H1 (cell line): Measurements from ENCODE around the gene NQO2. TPM values are rescaled to one million over a fixed set of nuclear protein-coding genes. Genes with fewer than 3 reads are reported as not detected.

ENCODE experiments used
- CTCF ChIA-PET: fragments of 300-600 bp; sonication (Branson Sonifier 250); formaldehyde crosslinking; loops from one replicate; lab custom pipeline; 2021; ENCODE audit not compliant: partially characterized antibody; lab: Charles Lee
- POLR2A ChIA-PET: fragments of 300-600 bp; sonication (Branson Sonifier 250); formaldehyde crosslinking; loops from one replicate; lab custom pipeline; 2021; ENCODE audit warnings: inconsistent platforms; ENCODE audit not compliant: partially characterized antibody; lab: Charles Lee
- DNase-seq, 2 experiments: peaks; one replicate each; pipeline versions ENCODE4 v3.0.0 to v3.0.0-alpha.2; 2010 to 2022; ENCODE audit warnings: low spot score in 2 of 2, low read depth in 1 of 2, mixed read lengths in 1 of 2
- FAIRE-seq: peaks from 2 replicates; lab custom pipeline; 2011; peaks lifted over from hg19 to GRCh38; lab: Jason Lieb, UNC
- H2AFZ ChIP-seq: 2 replicates; pipeline ENCODE4 v1.8.1; 2012; ENCODE audit warnings: low read length, inconsistent platforms
- H2AK5ac ChIP-seq: 2 replicates; pipeline ENCODE4 v1.6.1; 2013; ENCODE audit warnings: low read depth, low read length
- H2BK120ac ChIP-seq: replicated peaks from 2 replicates; pipeline ENCODE3; 2013; ENCODE audit warnings: low read depth, low read length, inconsistent platforms
- H2BK12ac ChIP-seq: 2 replicates; pipeline ENCODE4 v1.6.1; 2013; ENCODE audit warnings: low read depth, low read length
- H2BK15ac ChIP-seq: 2 replicates; pipeline ENCODE4 v1.6.1; 2013; ENCODE audit warnings: low read length
- H2BK20ac ChIP-seq: 2 replicates; pipeline ENCODE4 v1.6.1; 2013; ENCODE audit warnings: low read length
- H2BK5ac ChIP-seq: 2 replicates; pipeline ENCODE4 v1.6.1; 2013; ENCODE audit warnings: low read depth, low read length
- H3K14ac ChIP-seq: 2 replicates; pipeline ENCODE4 v1.6.1; 2013; ENCODE audit warnings: inconsistent platforms; ENCODE audit not compliant: insufficient read length
- H3K18ac ChIP-seq: 2 replicates; pipeline ENCODE4 v1.6.1; 2013; ENCODE audit warnings: low read length; ENCODE audit errors: extremely low read depth
- H3K23ac ChIP-seq: 2 replicates; pipeline ENCODE4 v1.6.1; 2013; ENCODE audit warnings: inconsistent platforms; ENCODE audit not compliant: insufficient read length
- H3K23me2 ChIP-seq: 2 replicates; pipeline ENCODE4 v1.6.1; 2013; ENCODE audit warnings: low read depth, low read length
- H3K27ac ChIP-seq: 2 replicates; pipeline ENCODE4 v1.6.1; 2011; ENCODE audit warnings: low read depth, low read length, inconsistent platforms
- H3K27me3 ChIP-seq, 4 experiments: replicated peaks in 1 of 4; 1 replicate in 1 of 4; 2 replicates in 3 of 4; pipeline versions ENCODE4 v1.6.1 to v1.8.1; 2011 to 2013; ENCODE audit warnings: low read length in 3 of 4, mild to moderate bottlenecking in 3 of 4, inconsistent platforms in 2 of 4, mixed read lengths in 2 of 4, moderate library complexity in 1 of 4; ENCODE audit not compliant: control insufficient read depth in 3 of 4, insufficient read depth in 3 of 4; ENCODE audit errors: extremely low read depth in 1 of 4
- H3K36me3 ChIP-seq, 4 experiments: 2 replicates each; pipeline versions ENCODE4 v1.6.1 to v1.8.1; 2011 to 2013; ENCODE audit warnings: mild to moderate bottlenecking in 4 of 4, low read length in 3 of 4, moderate library complexity in 2 of 4, control low read depth in 1 of 4, inconsistent platforms in 1 of 4; ENCODE audit not compliant: insufficient read depth in 4 of 4, control insufficient read depth in 2 of 4
- H3K4ac ChIP-seq: replicated peaks from 2 replicates; pipeline ENCODE3; 2013; ENCODE audit warnings: low read length, low read depth, mixed read lengths, inconsistent platforms; ENCODE audit not compliant: insufficient read length
- H3K4me1 ChIP-seq, 4 experiments: replicated peaks in 1 of 4; 1 replicate in 1 of 4; 2 replicates in 3 of 4; pipeline versions ENCODE4 v1.6.1 to v1.8.1; 2011 to 2013; ENCODE audit warnings: low read length in 3 of 4, inconsistent platforms in 2 of 4, mixed read lengths in 1 of 4; ENCODE audit not compliant: insufficient read depth in 4 of 4, control insufficient read depth in 3 of 4
- H3K4me2 ChIP-seq, 2 experiments: 2 replicates each; pipeline versions ENCODE4 v1.6.1 to v1.8.1; 2011 to 2013; ENCODE audit warnings: low read depth in 2 of 2, low read length in 2 of 2, control low read depth in 1 of 2, inconsistent platforms in 1 of 2, mild to moderate bottlenecking in 1 of 2; ENCODE audit not compliant: insufficient read depth in 1 of 2
- H3K4me3 ChIP-seq, 4 experiments: fragments of 200-600, 300-600 bp in 1 of 4; sonication (generic), shearing (Covaris generic), sonication (Bioruptor Twin) in 1 of 4; 2 replicates each; pipeline versions ENCODE4 v1.5.1 to v1.8.1; 2011 to 2016; ENCODE audit warnings: low read length in 4 of 4, low read depth in 3 of 4, control low read depth in 2 of 4, inconsistent platforms in 2 of 4, mild to moderate bottlenecking in 2 of 4, mixed read lengths in 1 of 4, moderate library complexity in 1 of 4; ENCODE audit not compliant: insufficient read depth in 2 of 4; ENCODE audit errors: extremely low read depth in 1 of 4
- H3K56ac ChIP-seq: replicated peaks from 2 replicates; pipeline ENCODE3; 2013; ENCODE audit warnings: low read depth, mild to moderate bottlenecking, mixed read lengths, low read length, inconsistent platforms; ENCODE audit not compliant: insufficient read length
- H3K79me1 ChIP-seq: 2 replicates; pipeline ENCODE4 v1.6.1; 2013; ENCODE audit warnings: low read depth, low read length, control low read depth
- H3K79me2 ChIP-seq, 2 experiments: 2 replicates each; pipeline versions ENCODE4 v1.6.1 to v1.8.1; 2012 to 2013; ENCODE audit warnings: low read length in 2 of 2, mild to moderate bottlenecking in 2 of 2, inconsistent platforms in 1 of 2; ENCODE audit not compliant: insufficient read depth in 2 of 2, control insufficient read depth in 1 of 2
- H3K9ac ChIP-seq, 4 experiments: replicated peaks in 1 of 4; 1 replicate in 1 of 4; 2 replicates in 3 of 4; pipeline versions ENCODE4 v1.6.1 to v1.8.1; 2011 to 2013; ENCODE audit warnings: low read depth in 3 of 4, low read length in 3 of 4, control low read depth in 2 of 4, mild to moderate bottlenecking in 2 of 4, moderate library complexity in 2 of 4, inconsistent platforms in 1 of 4; ENCODE audit errors: extremely low read depth in 1 of 4
- H3K9me3 ChIP-seq, 2 experiments: 2 replicates each; pipeline versions ENCODE4 v1.6.1 to v1.8.1; 2012 to 2013; ENCODE audit warnings: mild to moderate bottlenecking in 2 of 2, moderate library complexity in 2 of 2, control low read depth in 1 of 2, inconsistent platforms in 1 of 2, low read depth in 1 of 2, low read length in 1 of 2, mixed read lengths in 1 of 2; ENCODE audit not compliant: insufficient read depth in 2 of 2
- H4K20me1 ChIP-seq, 2 experiments: replicated peaks in 1 of 2; 2 replicates each; pipeline versions ENCODE3 to v1.8.1; 2011 to 2013; ENCODE audit warnings: inconsistent platforms in 2 of 2, low read length in 2 of 2, mild to moderate bottlenecking in 1 of 2; ENCODE audit not compliant: insufficient read depth in 2 of 2, control insufficient read depth in 1 of 2
- H4K5ac ChIP-seq: 2 replicates; pipeline ENCODE4 v1.6.1; 2013; ENCODE audit warnings: low read length, low read depth, mixed read lengths, inconsistent platforms; ENCODE audit not compliant: insufficient read length
- H4K8ac ChIP-seq: 2 replicates; pipeline ENCODE4 v1.8.0; 2013; ENCODE audit warnings: mild to moderate bottlenecking, moderate library complexity, low read length, inconsistent platforms; ENCODE audit not compliant: insufficient read depth; ENCODE audit errors: extremely low read depth
- H4K91ac ChIP-seq: replicated peaks from 2 replicates; pipeline ENCODE3; 2013; ENCODE audit warnings: low read length, mixed read lengths, inconsistent platforms; ENCODE audit not compliant: insufficient read length
- POLR2AphosphoS5 ChIP-seq: IDR thresholded peaks from 2 replicates; pipeline ENCODE4 v1.6.1; 2011; ENCODE audit warnings: low read depth, low read length
- WGBS, 2 experiments: shearing (Covaris generic) in 1 of 2; methylation state at CpG; one replicate each; pipeline versions ENCODE4 v1.1.6 to v1.1.7; 2013 to 2015; ENCODE audit warnings: low lambda C conversion rate in 2 of 2, mixed read lengths in 2 of 2, inconsistent platforms in 1 of 2, low coverage in 1 of 2, missing lambda C conversion rate in 1 of 2; ENCODE audit not compliant: insufficient replicate concordance in 2 of 2, insufficient coverage in 1 of 2, insufficient read length in 1 of 2; ENCODE audit errors: extremely low coverage in 1 of 2, missing lambda C conversion rate in 1 of 2; 5-methylcytosine and 5-hydroxymethylcytosine counted together
- polyA plus RNA-seq, 7 experiments: library from polyadenylated mRNA; depleted of rRNA in 3 of 7; stranded (reverse) in 5 of 7; unstranded in 2 of 7; fragments of >200 nt in 5 of 7; fragments of 200-250 nt in 2 of 7; gene quantifications; 1 replicate in 5 of 7; 2 replicates in 1 of 7; 4 replicates in 1 of 7; pipeline versions ENCODE4 v1.2.1 to v1.2.3, GENCODE V29; 2011 to 2013; ENCODE audit warnings: missing spikeins in 2 of 7, mixed read lengths in 2 of 7
- total RNA-seq: library from RNA; stranded (reverse); fragmentation: NEBNext Ultra II Directional; extraction: Animal tissue kit (Norgen Biotek cat#: 25700); gene quantifications from 2 replicates; pipeline ENCODE4 v1.2.1, GENCODE V29; 2021

The NQO2 gene
- total and polyA plus RNA-seq, 2 of the 8 experiments (the other 6 are each of a cell fraction or from before 2014, with no cell fraction given): 135 to 168 TPM

- H4K91ac ChIP-seq: no peak overlapping the region
- no peak overlapping the region for H2AK5ac ChIP-seq
- POLR2A ChIA-PET: interaction anchor here (0.9 to 1.5 kb wide), 3 partner anchors 8 to 10 kb away, joined by 4 to 6 read pairs (median 4); partner anchors contain the start of gene SERPINB6
- DNase-seq: no peak
- no peak overlapping the region for H3K4me3 ChIP-seq
- no peak for TF ChIP-seq POLR2AphosphoS5
- TF ChIP-seq, all 59 proteins: peak for 0
- H2BK12ac ChIP-seq: no peak overlapping the region
- no peak overlapping the region for H3K4ac ChIP-seq
- no peaks in the 10 kb centered on the region for H3K27me3 ChIP-seq
- H2BK5ac ChIP-seq: no peak overlapping the region
- H3K4me2 ChIP-seq: no peak overlapping the region
- H3K56ac ChIP-seq: no peak overlapping the region
- FAIRE-seq: no peak
- no peak overlapping the region for H3K23ac ChIP-seq
- WGBS, 2 experiments: 90% methylated on average over 3 of the region's 3 CpGs; no CpG with 5 or more reads in 1 of the 2 experiments
- H2BK20ac ChIP-seq: no peak overlapping the region
- H3K14ac ChIP-seq: no peak overlapping the region
- H3K79me1 ChIP-seq: no peaks in the 10 kb centered on the region; the same call in 1 of the 2 replicates
- no peak overlapping the region for H2AFZ ChIP-seq
- CTCF ChIA-PET: interaction anchor here (0.6 to 2.0 kb wide), 7 partner anchors 9 to 1239 kb away, joined by 3 to 12 read pairs (median 3); partner anchors contain the start of gene SERPINB6
- no peaks in the 10 kb centered on the region for H3K23me2 ChIP-seq
- no peak overlapping the region for H3K27ac ChIP-seq
- no peak overlapping the region for H4K8ac ChIP-seq
- no peaks in the 10 kb centered on the region for H3K9me3 ChIP-seq
- H4K20me1 ChIP-seq: no peaks in the 10 kb centered on the region
- H2BK120ac ChIP-seq: no peak overlapping the region
- H3K79me2 ChIP-seq: no peaks in the 10 kb centered on the region
- H3K9ac ChIP-seq: no peak overlapping the region
- no peak overlapping the region for H3K18ac ChIP-seq
- no peaks in the 10 kb centered on the region for H3K36me3 ChIP-seq
- H4K5ac ChIP-seq: no peak overlapping the region
- no peak overlapping the region for H2BK15ac ChIP-seq
- peaks cover 16 to 23% (median 20%) of the 10 kb centered on the region in 4 experiments for H3K4me1 ChIP-seq
Measured at GRCh38 chr6:2962636-2963035, 37.1 kb upstream of the NQO2 start.
